Activated CD4-positive, alpha-beta T cell treated with anti-CD3 and anti-CD28 coated beads, Interleukin-2, amount 50 U/mL, for 4 hours (primary cell): ENCODE results near the gene ADAMTS18.
"Not testable (repeated sequence)": the region's sequence is repeated elsewhere in the genome, so short reads cannot be mapped to it uniquely, and the experiment has no call there.

ENCODE experiments used
- DNase-seq, 2 experiments: peaks; one replicate each; pipeline ENCODE4 v3.0.0-alpha.2; 2020

ADAMTS18 gene

DNA sequence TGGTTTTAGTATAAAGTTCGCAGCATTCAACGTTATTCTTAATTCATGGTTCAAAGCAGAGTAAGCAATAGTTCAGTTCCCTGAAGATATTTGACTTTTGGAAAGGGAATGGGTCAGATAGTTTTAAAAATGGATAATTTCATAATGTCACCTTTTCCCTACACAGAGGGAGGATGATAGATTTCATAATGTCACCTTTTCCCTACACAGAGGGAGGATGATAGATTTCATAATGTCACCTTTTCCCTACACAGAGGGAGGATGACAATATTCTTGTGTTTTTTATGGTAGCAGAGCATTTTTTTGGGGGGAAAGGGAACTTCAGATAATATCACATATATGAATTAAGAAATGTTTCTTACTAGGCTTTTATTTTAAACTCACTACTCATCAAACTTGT lies 159.5 kb downstream of the ADAMTS18 start:
- DNase-seq, result not testable (repeated sequence)

DNA sequence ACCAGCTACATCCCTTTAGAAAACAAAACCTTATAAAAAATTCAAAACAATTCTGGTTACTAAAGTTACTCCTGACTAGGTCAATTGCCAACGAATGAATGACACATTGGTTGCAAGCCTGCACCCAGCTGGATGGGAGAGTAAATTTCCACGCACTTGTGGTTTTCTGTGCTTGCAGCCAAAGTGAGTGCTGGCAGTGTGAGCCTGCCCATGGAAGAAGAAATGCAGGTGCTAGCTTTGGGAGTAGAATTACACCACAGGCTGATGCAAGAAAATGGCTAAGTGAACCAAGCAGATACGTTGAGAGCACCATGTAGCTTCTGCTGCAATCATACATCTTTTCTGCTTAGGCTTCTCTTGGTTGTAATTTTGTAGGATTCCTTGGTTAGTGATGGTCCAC lies 161.0 kb downstream of the ADAMTS18 start:
- DNase-seq, result no peak

DNA sequence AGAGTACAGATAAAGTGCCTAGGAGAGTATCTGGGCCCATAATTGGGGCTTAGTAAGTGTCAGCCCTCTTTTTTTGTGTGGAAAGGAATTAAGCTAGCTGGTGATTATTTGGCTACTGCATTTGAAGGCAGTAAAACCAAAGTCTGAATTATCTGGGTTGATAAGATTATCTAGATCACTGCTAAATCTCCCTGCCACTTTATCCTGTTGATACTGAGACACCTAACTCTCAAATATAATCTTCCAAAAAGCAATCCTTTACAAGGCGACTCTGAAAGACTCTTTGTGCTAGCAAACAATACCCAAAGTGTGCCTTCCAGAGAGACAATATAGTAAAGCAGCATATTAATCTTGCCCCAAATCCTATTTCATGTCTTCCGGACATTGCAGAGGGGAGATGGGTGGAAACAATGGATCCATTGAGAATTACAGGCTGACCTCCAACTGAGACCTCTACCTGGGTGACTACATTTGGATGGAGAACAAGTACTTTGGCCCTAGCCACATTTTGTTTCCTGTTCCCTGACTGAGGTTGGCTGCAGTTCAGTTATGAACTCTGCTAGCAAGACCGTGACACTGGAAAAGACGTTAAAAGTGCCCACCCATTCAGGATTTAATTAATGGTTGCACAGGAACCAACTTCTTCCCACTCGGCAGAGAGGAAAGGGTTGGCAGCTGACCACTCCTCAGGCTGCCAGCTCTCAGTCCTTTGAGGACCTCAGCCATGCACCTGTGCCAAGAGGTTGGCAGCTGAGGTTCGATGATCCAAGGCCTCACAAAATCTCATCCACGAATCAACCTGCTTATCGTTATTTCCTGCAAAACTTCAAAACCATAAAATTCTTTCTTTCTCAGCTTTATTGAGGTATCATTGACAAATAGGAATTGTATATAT lies 163.1 kb downstream of the ADAMTS18 start:
- no peak for DNase-seq

DNA sequence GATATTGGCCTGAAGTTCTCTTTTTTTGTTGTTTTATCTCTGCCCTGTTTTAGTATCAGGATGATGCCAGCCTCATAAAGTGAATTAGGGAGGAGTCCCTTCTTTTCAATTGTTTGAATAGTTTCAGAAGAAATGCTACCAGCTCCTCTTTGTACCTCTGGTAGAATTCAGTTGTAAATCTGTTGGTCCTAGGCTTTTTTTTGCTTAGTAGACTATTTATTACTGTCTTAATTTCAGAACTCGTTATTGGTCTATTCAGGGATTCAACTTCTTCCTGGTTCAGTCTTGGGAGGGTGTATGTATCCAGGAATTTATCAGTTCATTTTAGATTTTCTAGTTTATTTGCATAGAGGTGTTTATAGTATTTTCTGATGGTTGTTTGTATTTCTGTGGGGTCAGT lies 168.6 kb downstream of the ADAMTS18 start:
- not testable (repeated sequence) for DNase-seq

DNA sequence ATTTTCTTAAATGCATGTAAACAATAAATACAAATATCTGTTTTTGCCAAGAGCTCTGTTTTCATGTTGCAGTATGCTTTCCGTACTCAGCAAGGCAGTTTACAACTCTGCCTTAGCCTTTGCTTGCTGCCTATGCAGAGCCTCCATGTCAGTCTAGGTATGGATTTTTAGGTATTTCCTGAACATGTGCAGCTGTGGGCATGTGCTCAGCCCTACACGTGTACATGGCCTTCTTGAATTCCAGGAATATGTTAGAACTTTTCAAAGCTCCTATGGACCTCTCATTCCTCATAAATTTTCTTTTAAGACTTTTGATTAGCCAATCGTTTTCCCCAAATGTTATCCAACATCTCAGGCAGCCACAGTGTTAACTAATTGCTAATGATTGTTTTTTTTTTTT lies 171.9 kb downstream of the ADAMTS18 start:
- DNase-seq, result no peak

DNA sequence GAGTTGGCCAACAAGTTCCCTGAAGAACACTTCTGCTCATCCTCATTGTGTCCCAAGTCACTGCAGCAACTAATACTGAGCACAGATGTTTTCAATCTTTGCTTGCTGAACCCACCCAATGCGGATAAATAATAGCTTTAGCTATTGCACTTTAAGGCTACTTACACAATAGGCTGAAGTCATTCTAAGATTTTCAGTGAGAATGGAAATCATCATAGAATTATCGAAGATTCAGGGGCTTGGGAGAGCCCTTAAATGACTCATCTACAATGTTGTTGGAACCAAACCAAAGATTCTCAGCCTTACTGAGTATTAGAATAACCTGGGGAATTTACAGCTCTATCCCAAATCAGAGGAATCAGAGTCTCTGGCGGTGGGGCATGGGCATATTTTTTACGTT lies 184.4 kb downstream of the ADAMTS18 start:
- DNase-seq, result no peak

DNA sequence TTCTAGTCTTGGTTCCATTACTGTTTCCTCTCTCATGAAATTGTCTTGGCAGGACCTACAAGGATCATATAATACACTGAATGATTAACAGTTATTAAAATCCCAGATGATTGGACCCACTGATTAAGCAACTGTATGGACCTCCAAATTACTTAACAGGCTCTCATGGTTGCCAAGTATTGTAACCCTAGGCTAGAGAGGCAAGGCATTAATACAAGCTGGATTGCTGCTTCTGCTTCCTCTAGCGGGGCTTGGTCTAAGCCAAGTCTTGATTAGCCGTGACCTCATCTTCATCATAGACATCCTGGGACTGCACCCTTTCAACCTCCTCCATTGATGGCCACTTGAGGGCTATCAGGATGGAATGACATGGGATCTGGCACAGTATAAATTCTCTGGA lies 188.7 kb downstream of the ADAMTS18 start:
- DNase-seq, result no peak

DNA sequence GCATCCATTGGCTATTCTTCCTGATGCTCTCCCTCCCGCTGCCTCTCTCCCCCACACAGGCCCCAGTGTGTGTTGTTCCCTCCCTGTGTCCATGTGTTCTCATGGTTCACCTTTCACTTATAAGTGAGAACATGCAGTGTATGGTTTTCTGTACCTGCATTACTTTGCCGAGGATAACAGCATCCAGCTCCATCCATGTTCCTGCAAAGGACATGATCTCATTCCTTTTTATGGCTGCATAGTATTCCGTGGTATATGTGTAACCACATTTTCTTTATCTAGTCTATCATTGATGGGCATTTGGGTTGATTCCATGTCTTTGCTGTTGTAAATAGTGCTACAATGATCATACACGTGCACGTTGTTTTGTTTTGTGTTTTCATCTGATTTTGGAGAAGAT lies 192.4 kb downstream of the ADAMTS18 start:
- not testable (repeated sequence) for DNase-seq

DNA sequence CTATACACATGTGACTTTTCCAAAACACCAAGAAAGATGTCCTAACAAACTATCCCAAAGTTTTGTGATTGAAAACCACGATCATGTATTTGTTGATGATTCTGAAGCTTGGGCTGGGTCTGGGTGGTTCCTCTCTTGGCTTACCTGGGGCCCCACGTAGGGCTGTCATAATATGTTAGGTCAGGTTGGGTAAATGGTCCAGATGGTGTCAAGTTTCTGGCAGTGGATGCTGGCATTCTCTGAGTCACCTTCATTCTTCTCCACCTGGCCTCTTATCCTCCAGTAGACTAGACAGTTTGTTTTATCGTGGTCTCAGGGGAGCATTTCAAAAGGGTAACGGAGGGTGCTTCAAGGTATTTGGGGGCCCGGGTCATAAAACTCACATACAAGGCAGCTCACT lies 196.2 kb downstream of the ADAMTS18 start:
- DNase-seq, result no peak

DNA sequence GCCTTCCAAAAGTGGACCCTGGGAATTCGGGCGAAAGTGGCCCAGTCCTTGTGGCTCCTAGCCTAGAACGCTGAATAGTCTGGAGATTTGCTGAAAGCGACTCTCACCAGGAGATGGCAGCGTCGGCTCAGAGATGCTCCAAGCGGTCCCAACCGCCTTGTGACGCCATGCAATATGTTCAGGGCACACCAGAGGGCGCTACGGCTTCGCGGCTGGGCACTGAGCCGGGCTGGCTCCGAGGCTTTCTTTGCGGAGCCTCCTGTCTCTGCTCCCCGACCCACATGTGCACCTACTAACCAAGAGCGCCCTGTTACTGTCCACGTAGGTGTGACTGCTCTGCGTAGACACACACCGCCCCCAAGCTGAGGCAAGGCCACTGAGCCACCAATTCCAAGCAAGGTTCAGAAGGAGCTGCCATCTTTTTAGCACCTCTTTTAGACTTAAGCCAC lies 198.7 kb downstream of the ADAMTS18 start:
- peak; percentile 84 to 86 for DNase-seq

DNA sequence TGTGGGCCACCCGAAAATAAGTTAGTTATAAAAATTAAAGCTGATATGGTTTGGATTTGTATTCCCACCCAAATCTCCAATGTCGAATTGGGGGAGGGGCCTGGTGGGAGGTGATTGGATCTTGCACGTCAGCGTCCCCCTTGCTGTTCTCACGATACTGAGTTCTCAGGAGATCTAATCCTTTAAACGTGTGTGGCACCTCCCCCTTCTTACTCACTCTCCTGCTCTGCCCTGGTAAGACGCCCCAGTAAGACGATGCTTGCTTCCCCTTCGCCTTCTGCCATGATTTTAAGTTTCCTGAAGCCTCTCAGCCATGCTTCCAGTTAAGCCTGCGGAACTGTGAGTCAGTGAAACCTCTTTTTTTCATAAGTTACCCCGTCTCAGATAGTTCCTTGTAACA lies 200.2 kb downstream of the ADAMTS18 start:
- DNase-seq, result no peak

DNA sequence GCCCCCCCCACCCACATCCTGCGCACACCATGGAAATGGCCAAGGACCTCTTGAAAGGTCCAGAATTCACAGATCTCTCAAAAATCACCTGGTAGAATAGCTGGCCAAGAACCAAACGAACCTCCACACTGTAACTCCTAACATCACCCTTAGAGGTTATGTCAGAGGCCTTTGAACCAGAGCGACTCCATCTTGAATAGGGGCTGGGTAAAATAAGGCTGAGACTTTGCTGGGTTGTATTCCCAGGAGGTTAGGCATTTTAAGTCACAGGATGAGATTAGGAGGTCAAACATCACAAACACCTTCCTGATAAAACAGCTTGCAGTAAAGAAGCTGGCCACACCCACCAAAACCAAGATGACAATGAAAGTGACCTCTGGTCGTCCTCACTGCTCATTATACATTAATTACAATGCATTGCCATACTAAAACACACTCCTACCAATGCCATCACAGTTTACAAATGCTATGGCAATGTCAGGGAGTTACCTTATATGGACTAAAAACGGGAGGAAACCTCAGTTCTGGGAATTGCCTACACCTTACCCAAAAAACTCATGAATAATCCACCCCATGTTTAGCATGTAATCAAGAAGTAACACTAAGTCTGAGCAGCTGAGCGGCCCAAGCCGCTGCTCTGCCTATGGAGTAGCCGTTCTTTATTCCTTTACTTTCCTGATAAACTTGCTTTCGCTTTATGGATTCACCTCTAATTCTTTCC lies 200.9 kb downstream of the ADAMTS18 start:
- no peak for DNase-seq
